ENCODE data around the gene TECPR2.
"Not testable (repeated sequence)": the region's sequence is repeated elsewhere in the genome, so short reads cannot be mapped to it uniquely, and the experiment has no call there.

Gene TECPR2

DNA sequence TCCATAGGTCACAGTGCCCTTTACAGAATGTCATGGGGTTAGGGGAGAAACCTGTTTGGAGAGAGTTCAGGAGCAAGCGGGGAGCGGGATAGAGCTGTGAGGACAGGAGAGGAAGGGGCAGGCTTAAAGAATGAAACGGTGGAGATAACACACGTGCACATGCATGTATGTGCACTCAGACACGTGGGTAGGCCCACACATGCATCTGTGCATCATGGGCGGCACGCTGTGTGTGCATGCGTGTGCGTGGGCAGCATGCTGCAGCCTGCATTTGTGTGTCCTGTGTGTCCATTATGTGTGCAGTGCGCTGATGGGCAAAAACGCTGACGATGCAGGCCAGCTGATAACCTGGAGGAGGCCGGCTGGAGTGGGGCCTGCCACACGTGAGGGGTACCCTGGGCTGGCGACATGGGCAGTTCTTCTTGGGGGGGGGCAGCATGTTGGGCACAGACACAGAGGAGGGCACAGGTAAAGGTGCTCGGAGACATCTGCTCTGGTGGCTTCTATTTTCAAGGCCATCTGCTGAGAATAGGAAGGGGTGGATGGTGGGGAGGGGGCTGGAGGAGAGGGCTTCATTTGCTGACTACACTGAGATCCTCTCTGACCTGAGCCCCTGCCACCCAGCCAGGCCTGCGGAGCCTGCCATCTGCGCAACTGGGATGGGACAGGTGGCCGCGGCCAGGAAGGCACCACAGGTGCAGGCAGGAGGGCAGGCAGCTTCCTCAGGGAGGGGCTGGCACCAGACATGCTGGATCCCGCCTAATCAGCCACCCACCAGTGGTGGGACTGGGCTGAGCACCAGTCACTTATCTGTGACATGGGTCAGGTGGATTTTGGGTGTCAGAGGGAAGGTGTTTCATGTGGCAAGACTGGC lies 151.4 kb downstream of the TECPR2 start:
- no peak for DNase-seq

DNA sequence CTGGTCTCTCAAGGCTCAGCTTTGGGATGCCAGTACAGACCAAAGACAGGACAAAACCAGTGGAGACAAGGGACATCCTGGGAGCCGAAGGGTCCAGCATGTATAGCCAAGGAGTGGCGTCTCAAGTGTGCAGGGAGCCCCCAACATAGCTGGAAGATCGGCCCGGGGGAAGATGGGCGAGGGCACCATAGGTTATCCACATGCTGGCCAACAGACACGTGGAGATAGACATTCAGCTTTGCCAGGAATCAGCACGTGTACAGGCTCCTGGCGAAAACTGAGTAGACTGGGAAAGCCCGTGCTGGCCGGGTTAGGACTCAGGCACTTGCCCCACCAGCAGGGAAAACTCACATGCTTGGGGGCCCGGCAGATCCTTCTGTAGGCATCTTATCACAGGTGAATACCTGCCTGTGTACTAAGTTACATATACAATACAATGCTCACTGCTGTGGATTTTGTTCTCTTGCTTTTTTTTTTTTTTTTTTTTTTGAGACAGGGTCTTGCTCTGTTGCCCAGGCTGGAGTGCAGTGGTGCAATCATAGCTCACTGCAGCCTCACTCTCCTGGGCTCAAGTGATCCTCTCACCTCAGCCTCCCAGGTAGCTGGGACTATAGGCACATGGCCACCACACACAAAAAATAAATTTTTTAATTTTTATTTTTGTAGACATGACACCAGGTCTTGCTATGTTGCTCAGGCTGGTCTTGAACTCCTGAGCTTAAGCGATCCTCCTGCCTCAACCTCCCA lies 152.4 kb downstream of the TECPR2 start:
- DNase-seq: no peak

DNA sequence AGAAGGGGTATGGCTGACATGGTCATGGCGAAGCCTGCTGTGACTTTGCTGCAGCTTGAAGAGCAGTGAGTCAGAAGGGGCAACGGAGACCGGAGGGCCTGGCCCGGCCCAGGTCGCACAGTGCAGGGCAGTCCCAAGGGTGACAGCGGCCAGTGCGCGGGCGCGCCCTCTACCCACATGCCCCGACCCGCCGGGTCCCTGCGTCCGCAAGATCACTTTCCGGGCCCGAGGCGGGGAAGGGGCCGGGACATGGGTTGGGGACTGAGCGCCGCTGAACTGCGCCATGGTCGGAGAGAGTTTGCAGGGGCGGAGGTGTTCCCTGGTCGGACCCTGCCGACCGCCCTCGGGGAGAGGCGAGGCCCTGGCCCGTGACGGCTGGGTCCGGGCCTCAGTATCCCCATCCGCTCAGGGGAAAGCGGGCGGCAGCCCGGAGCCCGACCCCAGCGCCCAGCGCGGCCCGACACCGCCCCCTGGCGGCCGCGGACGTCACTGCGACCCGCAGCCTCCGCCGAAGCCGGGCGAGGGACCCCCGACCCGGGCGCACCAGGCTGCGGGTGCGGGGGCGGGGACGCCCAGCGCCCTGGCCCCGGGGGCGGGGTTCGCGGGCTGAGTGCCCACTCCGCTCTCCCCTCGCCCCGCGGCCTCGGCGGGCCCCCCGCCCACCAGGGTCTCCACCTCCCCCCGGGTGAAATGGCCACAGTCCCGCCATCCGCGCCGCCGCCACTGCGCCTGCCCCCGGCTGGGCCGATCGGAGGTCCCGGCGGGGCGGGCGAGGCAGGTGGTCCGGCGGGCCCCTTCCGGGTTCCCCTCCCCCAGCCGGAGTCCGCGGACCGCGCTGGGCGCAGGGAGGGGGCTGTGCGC lies 154.0 kb downstream of the TECPR2 start:
- peak; percentile 55 for DNase-seq

DNA sequence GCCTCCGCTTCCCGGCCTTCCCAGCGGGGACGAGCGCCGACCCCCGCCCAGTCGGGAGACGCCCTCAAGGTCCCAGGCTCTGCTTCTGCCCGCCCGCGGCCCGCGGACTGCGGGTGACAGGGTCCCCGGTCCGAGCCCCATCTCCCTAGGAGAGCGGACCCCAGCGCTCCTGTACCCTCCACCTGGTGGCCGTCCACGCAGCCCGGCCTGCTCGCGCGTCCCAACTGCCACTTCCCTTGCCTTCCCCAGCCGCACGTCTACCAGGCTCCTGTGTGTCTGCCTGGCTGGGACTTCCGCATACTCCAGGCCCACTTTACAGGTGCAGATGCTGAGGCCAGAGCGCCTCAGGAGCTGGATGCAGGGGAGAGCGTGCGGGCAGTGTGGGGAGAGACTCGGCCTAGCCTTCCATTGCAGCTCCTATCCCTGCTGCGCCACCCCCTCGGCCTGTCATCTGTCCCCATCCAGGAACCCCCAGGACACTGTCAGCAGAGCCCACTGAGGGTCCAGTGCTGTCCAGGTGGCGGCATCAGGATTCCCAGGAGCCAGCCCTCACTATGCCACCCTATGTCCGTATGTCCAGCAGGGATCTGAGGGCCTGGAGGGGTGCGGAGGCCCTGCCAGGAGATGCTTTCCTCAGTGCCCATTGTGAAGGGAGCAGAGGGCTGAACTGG lies 154.8 kb downstream of the TECPR2 start:
- no peak for DNase-seq

DNA sequence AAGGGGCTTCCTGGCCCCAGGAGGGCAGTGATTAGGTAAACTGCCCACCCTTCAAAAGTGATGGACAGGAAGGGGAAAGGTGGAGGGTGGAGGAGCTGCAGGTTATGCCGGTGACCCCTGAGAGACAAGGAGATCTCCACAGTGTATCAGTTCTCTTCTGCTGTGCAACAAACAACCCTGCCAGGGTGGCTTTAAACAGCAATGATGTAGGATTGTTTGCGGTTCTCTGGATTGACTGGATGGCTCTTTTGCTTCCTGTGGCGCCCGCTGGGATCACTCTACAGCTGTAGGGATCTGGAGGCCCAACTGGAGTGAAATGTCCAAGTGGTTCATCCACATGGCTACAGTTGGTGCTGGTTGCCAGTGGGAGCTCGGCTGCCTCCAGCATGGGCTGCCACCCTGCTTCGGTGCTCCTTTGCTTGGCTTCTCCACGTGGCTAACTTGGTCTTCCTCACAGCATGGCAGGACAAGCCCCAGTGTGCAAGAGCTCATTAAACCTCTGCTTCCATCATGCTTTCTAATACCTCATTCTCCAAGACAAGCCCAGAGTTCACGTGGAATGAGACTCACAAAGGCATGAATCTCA lies 155.4 kb downstream of the TECPR2 start:
- no peak for DNase-seq

DNA sequence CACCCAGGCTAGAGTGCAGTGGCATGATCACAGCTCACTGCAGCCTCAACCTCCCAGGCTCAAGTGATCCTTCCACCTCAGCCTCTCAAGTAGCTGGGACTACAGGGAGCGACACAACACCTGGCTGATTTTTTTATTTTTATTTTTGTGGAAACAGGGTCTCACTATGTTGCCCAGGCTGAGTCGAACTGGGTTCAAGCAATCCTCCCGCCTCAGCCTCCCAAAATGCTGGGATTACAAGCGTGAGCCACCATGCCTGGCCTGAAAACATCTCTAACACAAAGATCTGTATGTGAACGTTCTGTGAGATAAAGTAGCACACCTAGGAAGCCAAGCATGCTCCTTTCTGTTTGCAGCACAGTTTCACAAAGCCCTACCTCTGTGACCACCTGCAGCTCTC lies 157.0 kb downstream of the TECPR2 start:
- not testable (repeated sequence) for DNase-seq

DNA sequence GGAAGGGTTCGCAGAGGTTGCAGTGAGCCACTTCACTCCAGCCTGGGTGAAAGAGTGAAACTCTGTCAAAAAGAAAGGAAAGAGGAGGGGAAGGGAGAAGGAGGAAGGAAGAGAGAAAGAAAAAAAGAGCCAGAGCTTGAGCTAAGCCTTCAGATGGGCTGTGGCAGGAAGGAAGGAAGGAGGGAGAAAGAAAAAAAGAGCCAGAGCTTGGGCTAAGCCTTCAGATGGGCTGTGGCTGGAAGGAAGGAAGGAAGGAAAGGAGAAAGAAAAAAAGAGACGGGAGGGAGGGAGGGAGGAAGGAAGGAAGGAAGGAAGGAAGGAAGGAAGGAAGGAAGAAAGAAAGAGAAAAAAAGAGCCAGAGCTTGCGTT lies 160.4 kb downstream of the TECPR2 start:
- DNase-seq: no peak

DNA sequence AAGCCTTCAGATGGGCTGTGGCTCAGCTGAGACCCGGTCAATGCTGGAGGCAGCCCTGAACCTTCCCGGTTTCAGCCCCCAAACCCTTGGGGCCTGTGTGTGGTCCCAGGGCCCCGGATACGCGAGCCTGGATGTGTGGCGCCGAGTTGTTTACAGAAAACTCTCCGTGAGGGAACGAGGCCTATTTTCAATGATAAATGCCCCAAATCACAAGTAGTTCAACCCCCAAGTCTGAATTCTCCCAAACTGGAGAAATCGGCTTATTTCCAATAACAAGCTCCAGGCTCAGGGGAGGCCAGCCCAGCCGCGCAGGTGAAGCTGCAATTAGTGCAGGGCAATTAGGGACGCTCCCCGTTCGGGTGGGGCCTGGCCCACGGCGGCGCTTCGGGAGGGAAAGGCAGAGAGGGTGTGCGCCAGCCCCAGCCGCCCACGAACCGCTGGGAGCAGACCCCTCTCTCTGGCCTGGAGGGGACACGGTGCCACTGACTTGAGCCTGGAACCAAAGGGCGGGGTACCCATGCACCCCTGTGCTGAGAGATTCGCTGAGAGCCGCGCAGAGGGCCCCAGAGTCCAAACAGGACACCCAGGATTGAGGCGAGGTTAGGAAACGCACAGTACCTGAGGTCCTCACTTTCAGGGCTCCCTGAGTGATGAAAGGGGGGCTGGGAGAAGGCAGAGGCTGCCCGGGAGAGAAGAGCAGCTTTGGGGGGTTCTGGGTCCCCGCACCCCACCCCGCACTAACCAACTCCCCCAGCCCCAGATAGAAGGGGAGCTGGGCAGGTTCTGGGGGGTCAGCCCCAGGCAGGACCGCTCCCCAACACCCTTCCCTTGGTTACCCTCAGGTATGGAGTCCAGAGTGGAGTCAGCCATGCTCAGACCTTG lies 161.1 kb downstream of the TECPR2 start:
- no peak for DNase-seq

DNA sequence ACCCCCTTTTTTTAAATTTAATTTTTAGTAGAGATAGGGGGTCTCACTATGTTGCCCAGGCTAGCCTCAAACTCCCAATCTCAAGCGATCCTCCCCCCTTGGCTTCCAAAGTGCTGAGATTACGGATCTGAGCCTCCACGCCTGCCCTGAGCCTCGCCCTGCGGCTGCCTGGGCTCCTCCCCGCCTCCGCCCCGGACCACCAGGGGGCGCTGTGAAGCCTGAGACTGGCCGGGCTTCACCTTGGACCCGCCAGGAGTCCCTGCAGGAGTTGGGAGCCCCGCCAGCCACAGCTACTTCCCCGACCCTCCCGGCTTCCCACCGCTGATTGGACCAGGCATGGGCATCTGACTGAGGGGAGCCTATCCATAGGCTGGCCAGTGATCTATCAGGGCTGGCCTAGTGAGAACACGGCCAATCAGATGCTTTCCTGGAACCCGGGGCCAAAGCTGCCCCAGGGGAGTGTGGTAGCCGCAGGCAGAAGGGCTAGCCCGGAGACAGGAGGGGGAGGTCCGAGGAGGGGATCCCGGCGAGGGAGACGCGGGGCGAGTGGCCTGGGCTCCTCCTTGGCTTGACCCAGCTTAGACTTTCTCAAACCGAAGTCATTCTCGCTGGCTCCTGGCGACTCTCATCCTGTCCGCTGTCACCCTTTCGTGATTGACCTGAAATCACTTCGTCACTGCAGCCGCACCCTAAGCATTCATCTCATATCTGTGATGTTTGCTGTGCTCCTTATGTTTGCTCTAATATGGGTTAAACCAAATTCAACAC lies 161.9 kb downstream of the TECPR2 start:
- peak; percentile 99 for DNase-seq

DNA sequence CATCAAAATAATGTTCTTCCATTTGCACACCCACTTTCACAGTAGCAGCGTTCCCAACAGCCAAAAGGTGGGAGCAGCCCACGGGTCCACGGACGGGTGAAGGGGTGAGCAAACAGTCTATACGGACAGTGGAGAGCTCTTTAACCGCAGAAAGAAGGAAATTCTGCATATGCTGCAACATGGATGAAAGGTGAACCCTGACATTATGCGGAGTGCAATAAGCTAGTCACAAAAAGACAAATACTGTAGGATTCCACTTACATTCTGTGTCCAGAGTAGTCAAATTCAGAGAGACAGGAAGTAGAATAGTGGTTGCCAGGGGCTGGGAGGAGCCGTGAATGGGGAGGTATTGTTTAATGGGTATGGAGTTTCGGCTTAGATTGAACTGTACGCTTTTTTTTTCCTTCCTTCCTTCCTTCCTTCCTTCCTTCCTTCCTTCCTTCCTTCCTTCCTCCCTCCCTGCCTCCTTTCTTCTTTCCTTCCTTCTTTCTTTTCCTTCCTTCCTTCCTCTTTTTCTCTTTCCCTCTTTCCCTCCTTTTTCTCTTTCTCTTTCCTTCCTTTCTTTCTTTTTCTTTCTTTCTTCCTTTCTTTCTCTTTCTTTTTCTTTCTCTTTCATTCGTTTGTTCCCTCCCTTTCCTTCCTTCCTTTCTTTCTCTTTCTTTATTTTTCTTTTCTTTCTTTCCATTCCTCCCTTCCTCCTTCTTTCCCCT lies 162.6 kb downstream of the TECPR2 start:
- DNase-seq: peak; percentile 65

DNA sequence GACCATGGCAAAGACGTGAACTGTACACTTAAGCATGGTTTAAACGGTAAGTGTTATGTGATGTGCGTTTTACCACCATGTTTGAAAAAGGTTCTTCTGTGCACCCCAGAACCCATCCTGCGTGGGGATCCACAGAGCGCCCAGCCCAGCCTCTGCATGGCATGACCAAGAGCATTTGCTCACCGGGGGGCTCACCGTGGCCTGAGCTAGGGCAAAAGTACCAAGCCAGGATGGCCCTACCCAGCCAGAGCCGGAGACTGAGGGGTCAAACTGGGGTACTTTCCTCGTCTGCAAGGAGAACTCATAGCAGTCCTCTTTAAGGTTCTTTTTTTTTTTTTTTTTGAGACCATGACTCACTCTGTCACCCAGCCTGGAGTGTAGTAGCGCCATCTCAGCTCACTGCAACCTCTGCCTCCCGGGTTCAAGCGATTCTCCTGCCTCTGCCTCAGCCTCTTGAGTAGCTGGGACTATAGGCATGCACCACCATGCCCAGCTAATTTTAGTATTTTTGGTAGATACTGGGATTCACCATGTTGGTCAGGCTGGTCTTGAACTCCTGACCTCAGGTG lies 163.3 kb downstream of the TECPR2 start:
- no peak for DNase-seq

DNA sequence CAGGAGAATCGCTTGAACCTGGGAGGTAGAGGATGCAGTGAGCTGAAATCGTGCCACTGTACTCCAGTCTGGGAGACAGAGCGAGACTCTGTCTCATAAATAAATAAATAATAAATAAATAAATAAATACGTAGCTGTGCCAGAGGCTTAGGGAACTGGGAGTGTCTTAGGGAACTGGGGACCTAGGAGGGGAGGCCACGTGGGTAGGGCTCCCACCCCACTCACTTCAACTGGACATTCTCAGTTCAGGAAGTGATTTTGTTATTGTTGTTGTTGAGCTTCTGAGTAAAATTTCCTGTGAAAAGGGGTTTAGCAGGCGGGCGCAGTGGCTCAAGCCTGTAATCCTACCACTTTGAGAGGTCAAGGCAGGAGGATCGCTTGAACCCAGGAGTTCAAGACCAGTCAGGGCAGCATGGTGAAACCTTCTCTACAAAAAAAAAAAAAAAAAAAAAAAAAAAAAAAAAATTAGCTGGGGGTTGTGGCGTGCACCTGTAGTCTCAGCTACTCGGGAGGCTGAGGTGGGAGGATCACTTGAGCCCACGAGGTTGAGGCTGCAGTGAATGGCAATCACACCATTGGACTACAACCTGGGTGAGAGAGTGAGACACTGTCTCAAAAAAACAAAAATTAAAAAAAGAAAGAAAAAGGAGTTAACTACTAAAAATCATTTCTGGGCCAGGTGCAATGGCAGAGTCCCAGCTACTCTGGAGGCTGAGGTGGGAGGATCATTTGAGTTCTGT lies 165.9 kb downstream of the TECPR2 start:
- DNase-seq: no peak

DNA sequence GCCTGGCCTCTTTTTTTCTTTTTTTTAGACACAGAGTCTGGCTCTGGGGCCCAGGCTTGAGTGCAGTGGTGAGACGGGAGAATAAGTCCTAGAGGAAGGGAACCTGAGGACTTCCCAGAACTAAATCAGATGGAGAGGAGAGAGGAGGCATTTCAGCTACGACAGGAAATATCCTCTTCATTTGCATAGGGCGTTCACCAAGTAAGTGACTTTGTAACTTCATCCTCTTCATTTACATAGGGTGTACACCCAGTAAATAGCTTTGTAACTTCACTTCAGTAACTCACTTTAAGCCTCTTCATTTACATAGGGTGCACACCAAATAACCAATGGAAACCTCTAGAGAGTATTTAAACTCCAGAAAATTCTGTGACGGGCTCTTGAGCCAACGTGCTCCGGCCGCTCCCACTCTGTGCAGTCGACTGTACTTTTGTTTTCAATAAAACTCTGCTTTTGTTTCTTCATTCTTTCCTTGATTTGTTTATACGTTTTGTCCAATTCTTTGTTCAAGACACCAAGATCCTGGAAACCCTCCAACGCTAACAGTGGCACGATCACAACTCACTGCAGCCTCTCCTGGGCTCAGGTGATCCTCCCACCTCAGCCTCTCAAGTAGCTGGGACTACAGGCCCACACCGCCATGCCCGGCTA lies 168.2 kb downstream of the TECPR2 start:
- DNase-seq: no peak

DNA sequence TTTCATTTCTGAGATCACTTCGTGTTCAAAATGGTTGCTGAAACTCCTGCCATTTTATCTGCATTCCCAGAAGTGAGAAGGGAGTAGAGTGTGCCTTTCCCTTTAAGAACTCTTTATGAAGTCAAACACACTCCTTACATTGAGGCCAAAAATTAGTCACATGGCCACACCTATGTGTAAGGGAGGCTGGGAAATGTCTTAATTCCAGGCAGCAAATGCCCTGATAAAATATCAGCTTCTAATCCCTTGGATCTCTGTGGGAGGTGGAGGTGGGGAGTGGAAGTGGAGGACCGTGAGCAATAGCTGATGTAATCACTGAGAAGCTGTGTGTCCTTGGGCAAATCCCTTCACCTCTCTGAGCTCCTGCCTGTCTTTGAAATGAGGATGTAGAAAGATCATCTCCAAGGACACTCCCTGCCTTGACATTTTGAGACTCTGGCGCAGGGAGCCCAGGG lies 169.5 kb downstream of the TECPR2 start:
- no peak for DNase-seq

DNA sequence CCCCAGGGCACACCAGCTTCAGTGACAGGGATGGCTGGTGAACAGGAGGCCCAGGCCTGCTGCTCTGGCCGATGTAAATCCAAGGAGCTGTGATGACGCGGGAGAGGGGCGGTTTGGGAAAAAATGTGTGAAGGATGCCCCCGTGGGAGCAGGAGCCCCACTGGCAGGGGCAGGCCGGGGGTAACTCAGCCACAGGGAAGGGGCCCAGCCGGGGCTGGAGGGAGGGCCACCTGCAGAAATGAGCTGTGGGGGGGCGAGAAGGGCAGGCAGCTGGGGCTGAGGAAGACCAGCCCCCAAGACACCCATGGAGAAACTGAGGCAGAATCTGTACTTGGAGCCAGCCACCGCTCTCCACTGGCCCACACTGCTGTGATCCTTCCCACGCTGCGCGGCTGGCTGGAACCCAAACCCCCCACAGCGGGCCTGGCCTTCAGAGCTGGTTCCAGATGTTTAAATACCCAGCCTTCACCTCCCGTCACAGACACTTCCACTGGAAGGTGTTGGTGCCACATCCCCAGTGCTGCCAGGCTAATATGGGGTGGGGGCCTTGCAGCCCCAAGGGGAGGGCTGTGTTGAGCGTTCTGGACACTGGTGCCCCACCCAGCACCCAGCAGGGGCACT lies 175.3 kb downstream of the TECPR2 start:
- DNase-seq: no peak

DNA sequence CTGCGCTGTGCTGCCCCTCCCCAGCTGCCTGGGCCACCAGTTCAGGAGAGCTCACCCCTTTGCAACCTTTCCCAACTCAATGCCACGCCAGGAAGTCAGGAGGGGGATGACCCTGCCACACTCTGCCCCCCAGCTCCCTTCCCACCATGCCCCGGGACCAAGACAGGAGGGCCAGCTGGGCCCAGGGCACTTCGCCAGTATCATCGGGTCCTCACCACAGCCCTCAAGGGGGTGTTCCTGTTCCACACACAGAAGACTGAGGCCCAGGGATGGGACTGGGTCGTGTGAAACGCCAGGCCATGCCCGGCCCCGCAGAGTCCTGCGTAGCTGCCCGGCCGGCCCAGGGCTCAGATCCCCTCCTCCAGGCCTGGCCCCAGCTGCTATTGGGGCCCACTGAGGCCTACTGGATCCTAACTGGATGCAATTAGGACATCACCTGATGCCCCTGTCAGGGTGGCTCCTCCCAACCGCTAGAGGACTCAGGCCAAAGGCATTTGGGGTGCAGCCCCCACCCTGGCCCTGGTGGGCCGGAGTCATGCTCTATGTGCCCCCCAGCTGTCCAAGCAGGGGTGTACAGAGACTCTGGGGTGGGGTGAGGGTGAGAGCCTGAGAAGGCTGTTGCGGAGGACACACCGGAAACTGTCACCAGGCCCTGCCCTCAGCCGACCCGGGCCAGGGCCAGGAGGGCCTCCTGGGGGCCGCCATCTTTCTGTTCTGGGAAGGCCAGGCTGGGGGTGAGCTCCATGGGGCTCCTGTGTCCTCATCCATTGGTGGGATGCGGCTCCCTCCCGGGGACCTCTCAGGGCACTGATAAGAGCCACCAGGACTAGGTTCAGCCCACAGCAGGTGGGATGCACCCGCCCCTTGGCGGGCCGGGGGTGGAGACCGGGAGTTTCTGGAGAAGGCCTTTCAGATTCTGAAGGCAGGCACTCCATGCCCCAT lies 176.1 kb downstream of the TECPR2 start:
- no peak for DNase-seq
